Inferior parietal cortex (tissue), 1 donor: ENCODE results near the gene RIN1.
"Not testable (repeated sequence)": the region's sequence is repeated elsewhere in the genome, so short reads cannot be mapped to it uniquely, and the experiment has no call there.

Experiments
- DNase-seq: peaks from one replicate; pipeline ENCODE4 v3.0.0-alpha.2; 2016; ENCODE audit errors: extremely low spot score

RIN1 gene

DNA sequence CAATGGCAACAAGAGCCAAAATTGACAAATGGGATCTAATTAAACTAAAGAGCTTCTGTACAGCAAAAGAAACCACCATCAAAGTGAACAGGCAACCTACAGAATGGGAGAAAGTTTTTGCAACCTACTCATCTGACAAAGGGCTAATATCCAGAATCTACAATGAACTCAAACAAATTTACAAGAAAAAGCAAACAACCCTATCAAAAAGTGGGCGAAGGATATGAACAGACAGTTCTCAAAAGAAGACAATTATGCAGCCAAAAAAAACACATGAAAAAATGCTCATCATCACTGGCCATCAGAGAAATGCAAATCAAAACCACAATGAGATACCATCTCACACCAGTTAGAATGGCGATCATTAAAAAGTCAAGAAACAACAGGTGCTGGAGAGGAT lies 15.9 kb downstream of the RIN1 start:
- DNase-seq, result not testable (repeated sequence)

DNA sequence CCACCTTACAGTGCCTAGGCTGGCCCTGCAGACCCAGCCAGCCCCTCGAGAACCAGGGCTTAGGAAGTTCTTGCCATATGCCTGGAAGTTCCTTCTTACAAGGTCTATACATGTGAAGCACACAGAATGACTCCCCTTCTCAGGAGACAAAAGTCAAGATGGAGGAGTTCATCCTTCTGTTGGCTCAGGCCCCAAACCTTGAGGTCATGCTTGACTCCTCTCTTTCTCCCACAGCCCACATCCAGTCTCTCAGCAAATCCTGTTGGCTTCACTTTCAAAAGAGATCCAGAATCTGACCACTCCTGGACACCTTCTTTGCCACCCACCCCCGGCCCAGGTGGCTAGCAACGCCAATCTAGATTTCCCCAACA lies 17.6 kb downstream of the RIN1 start:
- no peak for DNase-seq

DNA sequence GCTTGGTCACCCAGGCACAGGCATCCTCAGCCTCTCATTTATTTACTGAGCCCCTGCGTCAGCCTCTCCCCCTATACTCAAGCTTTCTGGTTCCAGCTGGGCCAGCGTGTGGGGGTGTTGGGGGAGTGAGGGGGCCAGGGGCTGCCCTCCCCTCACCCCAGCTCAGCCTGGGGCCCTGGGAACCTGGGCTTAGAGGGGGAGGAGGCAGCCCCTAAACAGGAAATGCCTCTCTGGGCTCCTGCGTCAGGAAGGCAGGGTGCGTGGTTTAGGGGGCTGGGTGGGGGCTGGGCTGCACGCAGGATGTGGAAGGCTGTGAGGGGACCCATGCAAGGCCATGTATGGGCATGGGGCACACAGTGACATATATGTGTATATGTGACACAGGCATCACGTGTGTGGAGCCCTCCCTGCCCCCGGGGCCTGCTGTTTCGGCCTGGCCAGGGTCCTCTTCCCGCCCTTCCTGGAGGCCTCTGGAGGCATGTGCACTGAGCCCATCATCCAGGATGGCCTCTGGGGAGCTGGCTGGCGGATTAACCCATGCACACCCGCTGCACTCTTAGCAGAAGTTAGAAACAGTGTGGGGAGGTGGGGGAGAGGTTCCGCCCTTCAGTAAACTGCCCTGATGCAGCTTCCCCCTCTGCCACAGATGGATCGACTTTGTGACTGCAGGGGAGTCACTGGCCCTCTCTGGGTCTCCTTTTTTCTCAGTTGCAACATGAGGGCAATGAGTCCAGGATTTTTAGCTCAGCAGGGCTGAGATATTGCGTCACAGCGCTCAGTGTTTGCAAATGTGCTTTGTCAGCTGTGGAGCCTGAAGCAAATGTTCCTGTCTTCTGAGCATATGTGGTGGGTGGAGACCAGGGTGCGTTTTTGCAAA lies 18.3 kb downstream of the RIN1 start:
- no peak for DNase-seq

DNA sequence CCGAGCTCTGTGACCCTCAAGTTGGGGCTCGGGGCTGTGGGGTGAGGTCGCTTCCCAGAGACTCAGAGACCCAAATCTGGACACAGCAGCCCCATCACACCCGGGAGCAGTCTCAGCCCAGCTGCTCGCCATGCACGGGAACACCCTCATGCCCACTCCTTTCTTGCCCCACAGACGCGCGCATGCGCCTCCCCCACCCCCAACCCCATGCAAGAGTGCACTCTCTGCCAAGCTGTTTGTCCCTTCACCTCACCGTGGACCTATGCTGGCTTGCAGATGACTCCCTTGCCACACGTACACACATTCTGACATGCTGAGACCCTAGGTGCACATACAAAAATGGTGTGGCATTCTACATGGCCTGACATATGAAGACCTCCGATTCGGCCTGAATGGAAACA lies 18.9 kb downstream of the RIN1 start:
- no peak for DNase-seq

DNA sequence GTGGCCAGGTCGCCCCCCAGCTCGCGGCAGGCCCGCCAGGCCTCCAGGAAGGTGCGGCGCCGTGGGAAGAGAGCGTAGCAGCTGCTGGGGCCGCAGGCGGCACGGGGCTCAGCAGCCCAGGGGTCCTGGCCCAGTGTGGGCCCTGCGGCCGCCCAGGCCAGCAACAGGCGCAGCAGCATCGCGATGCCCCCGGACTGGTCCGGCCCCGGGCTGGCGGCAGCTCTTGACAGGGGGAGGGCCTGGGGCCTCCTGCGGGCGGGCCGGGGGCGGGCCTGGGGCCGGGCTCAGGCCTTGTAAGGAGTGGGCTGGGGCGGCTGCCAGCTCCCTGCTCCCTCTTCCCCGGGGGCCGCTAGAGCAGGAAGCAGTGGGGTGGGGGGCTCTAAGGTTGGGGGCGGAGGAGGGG lies 19.4 kb downstream of the RIN1 start, which contains the start of gene CD248:
Gene CD248, minus strand, starts transcription at position 196 of the 403 bp plus-strand sequence. Its CDS starts 17 bp downstream, at position 179.
- DNase-seq, result no peak

DNA sequence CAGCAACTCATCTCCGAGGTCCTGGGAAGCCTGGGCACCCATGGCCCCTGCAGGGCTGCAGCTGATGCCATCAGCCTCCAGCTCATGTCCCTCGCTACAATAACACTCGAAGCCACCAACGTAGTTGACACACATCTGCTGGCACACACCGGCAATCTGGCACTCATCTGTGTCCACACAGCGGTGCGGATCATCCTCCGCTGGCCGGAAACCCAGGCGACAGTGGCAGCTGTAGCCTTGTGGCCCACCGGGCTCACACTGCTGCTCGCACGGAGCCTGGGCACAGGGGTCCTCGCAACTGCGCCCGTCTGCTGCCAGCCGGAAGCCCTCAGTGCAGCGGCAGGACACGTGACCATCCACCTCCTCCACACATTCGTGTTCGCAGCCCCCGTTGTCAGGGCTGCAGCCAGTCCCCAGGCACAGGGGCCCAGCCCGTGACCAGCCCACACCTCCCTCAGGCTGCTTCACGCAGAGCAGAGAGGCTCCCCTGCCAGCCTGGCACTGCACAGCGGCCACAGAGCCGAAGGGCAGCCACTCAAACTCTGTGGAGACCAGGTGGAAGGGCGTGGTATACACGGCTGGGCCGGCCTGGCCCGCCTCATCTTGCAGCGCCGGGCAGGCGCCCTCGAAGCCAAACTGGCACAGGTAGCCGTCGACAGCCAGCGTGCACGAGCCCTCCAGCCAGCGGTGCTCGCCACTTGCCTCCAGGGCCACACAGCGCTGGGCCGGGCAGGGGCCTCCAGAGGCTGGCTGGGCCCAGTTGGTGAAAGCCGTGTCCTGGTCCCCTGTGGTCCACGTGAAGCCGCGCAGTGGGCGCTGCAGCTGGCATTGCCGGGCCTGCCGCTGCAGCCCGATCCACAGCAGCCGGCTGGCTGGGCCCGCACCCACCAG lies 20.1 kb downstream of the RIN1 start:
- no peak for DNase-seq

DNA sequence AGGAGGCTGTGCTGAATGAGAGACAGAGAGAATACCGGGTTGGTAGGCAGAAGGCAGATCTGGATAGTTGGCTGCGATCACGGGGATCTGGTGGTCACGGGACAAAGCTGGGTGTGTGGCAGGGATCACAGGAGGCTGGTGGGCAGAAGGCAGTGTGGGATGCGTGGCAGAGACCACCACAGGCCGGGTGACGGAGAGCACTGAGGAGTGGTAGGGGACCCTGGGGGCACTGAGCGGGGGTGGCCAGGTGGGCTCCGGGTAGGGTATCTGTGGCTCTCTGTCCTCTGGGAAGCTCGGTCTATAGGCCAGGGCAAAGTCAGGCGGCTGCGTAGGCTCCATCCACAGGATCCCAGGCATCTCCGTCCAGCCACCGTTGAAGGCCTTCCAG lies 20.7 kb downstream of the RIN1 start:
- no peak for DNase-seq

DNA sequence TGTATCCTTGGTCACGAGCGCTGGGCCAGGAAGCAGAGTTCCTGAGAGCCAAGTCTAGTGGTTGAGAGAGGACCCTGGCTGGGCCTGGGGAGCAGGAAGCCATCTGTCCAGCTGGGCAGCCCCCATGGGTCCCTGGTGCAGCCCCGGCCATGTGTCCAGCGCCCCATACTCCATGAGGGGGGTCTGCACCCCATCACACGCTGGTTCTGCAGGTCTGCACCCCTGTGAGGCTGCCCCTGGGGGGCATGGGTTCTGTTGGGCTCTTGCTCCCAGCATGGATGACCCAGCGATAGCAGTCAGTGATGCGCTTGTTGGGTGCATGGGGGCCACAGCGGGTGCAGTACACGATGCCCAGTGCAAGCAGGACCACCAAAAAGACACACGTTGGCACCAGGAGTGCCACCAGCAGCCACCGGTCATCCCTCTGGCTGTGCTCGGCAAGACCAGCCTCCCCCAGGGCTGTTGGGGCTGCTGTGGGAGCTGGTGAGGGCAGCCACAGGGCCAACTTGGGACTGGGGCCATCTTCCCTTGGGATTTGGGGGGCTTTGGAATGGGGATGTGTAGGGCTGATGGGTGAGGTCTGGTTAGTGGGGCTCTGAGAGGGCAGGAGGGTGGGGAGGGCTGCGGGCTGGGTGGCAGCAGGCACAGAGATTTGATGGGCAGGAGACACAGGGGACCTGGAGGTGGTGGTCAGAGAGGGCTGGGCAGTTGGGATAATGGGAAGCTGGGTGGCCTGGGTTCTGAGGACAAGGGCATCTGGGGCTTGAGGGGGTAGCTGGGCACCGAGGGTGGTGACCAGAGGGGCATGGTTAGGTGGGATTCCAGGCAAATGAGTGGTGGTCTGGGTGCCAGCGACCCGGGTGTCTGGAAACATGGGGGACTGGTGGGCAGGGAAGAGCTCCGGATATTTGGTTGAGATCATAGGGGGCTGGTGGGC lies 21.4 kb downstream of the RIN1 start:
- DNase-seq, result no peak

DNA sequence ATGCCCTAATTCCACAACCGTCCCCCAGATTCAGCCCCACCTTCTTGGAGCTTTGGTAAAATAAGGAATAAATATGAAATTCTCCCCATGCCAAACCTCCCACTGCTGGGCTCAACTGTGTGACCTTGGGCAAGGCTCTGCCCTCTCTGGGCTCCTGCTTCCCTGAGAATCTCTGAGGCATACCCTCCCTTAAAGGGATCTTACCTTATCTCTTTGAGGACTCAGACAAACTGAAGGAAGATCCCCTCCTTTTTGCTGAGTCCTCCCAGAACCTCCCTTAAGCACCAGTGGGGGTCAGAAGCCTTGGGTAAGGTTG lies 22.1 kb downstream of the RIN1 start:
- DNase-seq, result no peak

DNA sequence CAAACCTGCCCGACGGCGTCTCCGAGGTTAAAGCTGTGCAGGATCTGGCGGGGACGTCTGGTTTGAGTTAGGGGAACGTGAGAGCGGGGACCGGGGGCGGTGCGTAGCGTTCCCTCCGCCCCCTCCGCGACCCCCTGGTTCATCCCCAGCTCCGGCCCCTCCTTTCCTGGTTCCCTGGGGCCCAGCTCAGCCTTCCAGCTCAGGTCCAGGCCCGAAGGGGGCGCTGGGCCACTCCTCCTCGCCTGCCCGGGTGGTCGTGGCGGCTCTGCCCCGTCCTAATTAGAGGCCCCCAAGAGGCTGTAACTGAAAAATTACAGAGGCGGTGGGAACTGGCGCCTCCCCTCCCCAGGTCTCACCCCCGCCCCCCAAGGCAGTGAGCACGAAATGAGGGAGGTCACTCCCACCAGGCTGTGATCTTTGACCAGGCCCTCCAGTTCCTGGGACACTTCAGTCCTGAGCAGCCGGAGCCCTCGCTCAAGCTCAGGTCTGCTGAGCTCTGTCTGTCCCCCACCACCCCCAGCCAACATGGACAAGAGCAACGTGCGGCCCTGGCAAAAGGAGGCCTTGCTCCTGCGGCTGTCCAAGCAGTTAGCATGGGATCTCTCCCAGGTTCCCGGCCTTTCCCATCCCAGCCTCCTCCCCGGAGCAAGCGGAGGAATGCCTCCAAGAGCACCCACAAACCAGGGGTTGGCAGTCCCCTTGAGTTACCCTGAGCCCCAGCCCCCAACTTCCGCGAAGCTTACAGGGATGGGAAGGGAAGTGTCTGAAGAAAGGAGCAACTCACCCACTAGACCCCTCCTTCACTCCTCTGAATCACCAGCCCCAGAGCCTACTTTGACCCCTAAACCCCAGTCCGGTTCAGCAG lies 22.7 kb downstream of the RIN1 start:
- no peak for DNase-seq

DNA sequence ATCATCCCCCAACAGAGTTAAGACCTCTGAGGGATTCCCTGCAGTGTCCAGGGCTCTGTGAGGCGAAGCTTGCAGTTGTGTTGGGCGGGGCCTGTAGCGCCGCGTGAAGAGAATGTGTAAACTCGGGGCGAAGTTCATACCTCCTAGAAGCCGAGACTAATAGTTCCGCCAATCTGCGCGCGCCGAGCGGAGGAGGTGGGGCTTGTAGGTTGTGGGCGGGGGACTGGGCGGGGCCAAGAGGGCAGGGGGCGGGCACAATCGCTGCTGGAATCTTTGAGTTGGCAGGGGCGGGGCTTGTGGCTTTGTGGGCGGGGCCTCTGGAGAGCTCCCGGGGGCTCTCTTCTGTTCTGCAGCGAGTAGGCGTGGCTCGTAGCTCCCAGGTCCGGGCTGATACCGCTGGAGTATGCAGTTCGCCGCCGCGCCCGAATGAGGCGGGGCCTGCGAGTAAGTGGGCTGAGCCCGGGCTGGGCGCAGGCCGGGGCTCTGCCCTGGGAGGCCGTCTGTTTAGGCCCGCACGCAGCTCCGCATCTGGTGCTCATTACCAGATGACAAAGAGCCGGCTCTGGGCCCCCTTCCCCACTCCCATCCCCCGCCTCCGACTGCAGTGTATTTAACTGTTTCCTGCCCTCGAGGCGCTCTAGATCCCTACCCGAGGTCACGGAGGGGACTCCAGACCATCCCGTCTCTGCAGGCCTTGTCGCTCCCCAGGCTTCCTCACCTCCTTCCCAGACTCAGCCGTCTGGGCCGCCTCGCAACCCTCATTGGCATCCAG lies 23.5 kb downstream of the RIN1 start:
- DNase-seq, result peak; percentile 86

DNA sequence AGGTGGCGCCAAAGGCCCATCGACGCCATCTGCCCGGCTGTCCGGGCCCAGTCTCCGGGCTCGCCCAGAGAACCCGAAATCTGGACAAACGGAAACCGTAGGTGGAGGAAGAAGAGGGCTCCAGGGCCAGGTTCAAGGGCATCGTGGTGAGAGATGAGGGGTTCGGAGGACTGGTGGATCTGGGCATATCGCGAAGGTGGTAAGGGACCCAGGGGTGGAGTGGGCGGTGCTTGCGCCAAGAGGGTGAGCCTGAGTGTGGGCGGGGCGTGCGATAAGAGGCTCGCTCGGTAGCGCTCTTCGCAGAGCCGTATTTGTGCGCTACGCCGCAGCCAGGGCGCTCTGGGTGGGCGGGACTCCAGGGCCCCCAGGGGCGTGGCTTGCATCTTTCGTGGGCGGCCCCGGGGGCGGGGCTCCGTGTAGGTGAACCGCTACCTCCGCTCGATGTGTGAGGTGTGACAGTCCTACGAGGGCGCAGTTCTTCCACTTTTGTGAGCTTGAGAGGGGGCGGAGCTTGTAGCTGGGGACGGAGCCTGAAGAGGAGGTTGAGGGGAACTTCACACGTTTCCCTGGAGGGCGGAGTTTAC lies 24.2 kb downstream of the RIN1 start:
- DNase-seq, result peak; percentile 78

DNA sequence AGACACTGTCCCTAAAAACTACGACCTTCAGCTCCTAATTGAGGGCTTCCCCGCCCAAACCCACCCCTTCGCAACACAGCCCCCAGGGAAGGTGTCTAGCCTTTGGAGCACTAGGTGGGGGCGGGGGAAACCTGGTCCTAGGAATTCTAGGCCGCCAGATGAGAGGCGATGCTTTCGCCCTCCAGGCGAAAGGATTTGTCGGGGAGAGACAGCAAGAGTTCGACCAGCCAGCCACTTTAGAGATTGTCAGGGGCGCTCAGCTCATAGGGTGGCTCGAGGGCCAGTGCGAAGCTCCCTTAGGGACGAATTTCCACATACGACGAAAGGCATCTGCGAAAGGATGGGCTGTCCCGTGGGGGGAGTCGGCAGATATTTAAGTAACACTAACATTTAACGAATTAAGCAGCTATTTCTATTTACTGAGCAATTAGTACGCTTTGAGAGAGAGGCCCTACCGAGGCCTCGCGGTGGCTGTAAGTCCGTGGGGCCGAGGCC lies 24.7 kb downstream of the RIN1 start:
- DNase-seq, result no peak

DNA sequence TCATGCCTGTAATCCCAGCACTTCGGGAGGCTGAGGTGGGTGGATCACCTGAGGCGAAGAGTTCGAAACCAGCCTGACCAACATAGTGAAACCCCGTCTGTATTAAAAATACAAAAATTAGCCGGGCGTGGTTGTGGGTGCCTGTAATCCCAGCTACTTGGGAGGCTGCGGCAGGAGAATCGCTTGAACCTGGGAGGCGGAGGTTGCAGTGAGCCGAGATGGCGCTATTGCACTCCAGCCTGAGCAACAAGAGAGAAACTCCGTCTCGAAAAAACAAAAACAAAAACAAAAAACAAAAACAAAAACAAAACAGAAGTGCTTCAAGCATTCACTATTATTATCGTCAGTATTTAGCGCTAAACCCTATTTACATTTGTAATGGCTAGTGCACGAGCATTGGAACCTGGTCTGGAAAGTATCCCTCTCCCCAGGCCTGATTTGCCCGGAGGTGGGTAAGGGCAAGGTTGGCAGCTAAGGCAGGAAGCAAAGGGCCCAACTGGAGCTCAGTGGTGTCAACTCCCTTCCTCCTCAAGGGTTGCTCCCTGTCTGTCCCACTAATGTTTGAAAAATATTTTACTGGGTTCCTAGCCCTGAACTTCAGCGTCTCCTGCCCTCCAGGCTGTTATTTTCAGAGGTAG lies 25.3 kb downstream of the RIN1 start:
- not testable (repeated sequence) for DNase-seq

DNA sequence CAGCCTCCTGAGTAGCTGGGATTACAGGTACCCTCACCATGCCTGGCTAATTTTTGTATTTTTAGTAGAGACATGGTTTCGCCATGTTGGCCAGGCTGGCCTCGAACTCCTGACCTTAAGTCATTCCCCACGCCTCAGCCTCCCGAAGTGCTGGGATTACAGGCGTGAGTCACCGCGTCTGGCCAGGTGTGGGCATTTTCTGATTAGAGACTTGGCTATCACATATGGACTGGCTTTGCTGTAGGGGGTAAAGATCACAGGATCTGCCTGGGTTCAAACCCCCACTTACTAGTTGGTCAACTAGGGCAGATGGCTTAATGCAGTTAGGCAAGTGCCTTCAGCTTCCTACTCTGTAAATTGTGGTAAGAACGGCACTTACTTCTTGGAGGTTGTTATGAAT lies 25.9 kb downstream of the RIN1 start:
- no peak for DNase-seq

DNA sequence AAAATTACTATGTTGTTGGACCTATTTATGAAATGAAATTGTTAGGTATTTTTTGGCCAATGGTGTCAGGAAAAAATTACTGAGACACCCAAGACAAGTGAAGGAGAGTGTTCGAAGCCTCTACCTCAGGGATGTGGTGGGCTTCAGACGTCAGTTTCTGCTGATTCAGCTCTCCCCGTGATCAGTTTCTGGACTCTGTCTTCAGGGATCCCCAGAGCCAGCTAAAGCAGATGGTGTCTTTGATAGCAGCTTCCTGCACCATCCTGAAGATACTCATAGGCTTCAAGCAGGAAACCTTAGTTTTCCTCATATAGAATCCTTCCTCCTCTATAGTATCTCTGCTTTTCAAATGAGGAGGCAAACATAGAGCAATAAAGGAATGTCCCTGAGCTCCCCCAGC lies 26.8 kb downstream of the RIN1 start:
- no peak for DNase-seq

DNA sequence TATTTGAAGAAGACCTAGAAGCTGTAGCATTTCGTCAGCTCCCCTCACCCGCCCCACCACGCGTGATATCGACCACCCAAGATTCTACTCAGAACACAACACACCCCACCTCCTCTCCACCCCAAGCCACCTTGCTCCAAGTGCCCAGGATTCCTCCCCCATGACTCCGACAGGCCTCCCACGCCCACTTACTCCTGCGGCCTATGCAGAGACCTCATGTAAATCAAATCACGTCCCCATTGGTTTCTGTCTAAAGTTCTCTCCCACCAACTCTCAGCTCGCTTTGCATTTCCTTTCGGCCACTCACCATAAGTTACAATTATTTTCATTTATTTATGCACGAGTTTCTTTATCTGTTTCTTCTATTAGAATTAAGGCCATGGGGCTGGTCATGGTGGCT lies 33.6 kb downstream of the RIN1 start:
- no peak for DNase-seq

DNA sequence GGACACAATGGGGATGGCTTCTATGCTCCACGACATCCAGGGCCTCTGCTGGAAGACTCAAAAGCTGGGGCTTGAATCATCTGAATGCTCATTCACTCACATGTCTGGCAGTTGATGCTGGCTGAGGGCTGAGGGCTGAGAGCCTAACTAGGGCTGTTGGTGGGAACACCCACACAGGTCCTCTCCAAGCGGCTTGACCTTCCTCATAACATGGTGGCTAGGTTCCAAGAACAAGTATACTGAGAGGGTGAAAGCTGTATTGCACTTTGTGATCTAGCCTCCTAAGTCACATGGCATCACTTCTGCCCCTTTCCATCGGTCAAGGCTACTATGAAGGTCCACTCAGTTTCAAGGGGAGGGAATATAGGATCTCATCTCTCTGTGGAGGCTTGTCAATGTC lies 37.0 kb downstream of the RIN1 start:
- DNase-seq, result no peak

DNA sequence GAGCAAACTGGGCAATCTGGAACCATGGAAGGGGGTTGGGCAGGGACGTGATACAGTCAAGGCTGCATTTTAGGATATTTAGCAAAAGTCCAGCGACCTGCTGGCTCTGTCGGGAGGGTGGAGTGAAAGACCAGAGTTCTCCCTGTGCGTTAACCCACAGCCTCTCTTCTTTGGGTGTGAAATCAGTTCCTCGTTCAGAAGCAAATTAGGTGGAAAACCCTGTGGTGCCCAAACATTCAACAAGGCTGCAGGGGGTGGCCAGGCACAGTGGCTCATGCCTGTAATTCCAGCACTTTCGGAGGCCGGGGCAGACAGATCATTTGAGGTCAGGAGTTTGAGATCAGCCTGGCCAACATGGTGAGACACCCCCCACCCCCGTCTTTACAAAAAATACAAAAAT lies 38.6 kb downstream of the RIN1 start:
- DNase-seq, result no peak
